ENCODE data around the gene C1orf21.

C1orf21 gene

DNA sequence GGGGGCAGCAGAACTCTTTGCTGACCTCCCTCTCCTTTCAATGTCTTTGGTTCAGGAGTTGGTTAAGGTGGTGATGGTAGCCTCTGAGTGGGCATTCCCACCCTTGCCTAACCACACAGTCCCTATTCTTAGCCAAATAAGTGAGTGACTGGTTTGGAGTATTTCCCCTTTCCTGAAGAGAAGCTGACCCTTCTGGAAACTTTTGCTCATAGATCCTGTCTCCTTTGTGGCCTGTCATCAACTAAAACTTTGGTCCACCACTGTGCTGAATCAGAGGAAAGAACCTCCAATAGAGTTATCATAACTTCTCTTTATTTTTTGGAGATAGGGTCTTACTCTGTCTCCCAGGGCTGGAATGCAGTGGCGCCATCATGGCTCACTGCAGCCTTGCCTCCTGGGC is 31.1 kb downstream of the C1orf21 start:
- no peak for DNase-seq

DNA sequence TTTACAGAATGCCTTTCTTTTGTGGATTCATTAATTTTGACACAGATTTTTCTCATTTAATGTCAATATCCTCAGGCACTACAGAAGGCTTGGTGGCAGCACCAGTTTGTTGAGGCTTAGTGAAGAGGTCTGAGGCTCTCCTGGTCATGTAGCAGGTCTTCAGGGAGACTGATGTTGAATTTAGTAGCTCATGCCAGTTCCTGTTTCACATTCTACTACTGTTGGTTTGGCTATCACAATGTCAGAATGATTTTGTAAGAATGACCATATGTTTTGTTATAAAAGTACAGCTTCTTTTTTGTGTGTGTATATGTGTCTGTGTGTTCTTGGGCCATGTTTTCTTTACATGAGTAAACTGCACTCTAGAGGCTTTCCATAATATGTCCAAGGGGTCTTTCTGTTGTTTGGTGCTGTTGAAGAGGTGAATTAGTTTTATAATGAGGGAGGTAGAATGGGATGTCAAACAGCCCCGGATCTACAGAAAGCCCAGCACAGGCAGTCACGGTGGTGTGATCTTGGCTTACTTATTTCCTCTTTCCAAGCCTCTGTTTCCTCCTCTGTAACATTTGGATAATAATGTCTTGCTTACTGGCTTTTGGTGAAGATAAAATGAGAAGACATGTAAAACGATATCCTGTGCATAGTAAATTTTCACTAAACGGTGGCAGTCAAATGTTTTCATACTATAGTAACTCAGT is 32.0 kb downstream of the C1orf21 start:
- DNase-seq = no peak

DNA sequence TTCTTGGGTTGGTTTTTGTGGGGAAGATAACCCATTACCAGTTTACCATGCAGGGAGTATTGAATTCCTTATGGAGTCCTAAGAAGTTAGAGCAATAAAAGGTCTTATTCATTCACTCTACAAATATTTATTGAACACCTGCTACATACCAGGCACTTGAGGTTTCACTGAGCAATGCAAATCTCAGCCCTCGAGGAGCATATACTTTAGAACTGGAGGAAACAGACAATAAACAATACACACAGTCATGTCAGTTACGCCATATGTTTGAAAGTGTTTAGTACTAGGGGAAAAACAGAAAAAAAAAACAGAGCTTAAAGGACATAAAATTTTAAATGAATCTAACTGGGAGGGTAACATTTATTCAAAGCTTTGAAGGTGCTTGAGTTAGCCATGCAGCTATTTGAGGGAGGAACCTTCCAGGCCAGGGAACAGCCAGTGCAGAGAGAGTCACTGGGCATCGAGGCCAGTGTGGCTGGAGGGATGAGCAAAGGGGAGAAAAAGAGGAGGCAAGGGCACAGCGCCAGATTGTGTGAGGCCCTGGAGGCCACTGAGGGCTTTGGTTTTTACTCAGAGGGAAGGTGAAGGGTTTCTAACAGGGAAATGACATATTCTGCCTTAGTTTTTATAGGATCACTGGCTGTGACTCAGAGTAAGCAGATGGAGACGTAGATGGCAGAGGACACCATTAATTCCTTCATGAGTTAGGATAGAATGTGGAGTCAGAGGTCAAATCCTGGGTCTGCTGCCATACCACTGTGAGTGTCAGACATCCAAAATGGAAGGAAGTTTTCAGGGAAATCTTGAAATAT is 32.7 kb downstream of the C1orf21 start:
- no peak for DNase-seq

DNA sequence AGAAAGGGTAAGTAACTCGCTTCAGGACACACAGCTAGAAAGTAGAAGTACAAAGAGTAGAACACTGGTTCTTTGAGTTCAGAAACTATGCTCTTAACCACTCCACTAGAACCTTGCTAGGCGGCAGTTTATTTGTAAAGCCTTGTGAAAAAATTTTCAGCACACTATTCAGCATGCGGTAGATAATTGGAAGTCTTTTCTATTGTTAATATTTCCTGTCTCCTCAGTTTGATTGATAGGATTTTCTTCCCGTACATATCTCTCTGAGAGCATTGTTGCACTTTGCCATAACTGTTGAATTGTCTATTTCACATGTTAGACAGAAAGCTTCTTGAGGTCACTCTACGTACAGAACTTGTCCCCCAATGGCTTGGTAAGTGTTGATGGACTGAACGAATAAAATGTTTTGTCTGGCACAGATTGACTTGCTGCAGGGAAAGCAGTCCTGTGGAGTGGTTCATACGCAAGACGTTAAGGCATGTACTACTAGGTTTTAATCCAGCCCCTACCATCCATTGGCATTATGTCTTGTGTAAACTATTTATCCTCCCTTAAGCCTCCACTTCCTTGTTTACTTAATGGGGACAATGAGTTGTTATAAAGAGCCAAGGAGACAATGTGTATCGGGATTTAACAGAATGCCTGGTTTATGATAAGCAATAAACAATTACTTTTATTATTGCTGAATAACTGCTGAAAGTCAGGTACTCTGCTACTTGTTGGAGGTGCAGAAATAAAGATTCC is 35.8 kb downstream of the C1orf21 start:
- no peak for DNase-seq

DNA sequence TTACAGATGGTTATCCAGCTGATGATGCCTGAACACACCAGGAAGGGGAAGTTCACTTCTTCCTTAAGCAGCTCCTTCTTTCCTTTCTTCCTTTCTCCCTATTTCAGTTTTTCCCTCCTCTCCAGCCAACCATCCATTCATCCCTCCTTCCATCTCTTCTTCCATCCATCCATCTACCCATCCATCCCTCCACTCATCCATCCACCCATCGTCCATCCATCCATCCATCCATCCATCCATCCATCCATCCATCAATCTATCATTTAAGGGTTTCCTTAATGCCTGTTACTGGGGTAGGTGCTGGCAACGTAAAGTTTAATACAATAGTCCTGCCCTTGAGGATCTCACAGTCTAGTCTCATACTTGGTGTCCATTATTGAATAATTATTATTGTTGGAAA is 36.8 kb downstream of the C1orf21 start:
- DNase-seq = no peak

DNA sequence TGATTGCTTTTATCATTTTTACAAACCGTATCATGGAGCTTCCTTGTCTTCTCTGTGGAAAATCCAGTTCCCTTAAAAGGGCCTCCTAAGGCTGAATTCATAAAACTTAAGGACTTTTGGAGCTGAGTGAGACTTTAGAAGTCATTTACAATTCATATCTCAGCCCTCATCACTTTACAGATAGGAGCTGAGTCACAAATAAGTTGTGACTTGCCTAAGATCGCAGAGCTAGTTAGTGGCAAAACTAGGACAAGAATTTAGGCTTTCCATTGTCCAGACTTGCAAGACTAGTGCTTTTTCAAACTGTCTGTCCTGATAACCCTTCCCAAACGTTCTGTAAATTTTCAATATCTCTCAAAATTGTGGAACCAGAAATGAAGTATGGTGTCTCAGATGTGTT is 37.3 kb downstream of the C1orf21 start:
- no peak for DNase-seq

DNA sequence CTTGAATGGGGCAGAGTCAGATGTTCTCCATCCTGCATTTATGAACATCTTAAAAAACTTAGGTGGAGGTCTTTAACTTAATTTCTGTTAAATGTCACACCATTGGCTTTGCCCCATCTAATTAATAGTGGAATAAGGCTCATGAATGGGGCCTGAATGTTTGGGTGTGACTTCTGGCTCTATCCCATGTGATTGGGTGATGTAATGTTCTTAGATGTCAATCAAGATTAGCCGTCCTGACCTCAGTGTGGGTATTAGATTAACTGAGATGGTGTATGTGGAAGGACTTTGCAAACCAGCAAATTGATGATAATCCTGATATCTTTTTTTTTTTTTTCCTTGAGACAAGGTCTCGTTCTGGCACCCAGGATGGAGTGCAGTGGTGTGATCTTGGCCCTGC is 38.1 kb downstream of the C1orf21 start:
- no peak for DNase-seq

DNA sequence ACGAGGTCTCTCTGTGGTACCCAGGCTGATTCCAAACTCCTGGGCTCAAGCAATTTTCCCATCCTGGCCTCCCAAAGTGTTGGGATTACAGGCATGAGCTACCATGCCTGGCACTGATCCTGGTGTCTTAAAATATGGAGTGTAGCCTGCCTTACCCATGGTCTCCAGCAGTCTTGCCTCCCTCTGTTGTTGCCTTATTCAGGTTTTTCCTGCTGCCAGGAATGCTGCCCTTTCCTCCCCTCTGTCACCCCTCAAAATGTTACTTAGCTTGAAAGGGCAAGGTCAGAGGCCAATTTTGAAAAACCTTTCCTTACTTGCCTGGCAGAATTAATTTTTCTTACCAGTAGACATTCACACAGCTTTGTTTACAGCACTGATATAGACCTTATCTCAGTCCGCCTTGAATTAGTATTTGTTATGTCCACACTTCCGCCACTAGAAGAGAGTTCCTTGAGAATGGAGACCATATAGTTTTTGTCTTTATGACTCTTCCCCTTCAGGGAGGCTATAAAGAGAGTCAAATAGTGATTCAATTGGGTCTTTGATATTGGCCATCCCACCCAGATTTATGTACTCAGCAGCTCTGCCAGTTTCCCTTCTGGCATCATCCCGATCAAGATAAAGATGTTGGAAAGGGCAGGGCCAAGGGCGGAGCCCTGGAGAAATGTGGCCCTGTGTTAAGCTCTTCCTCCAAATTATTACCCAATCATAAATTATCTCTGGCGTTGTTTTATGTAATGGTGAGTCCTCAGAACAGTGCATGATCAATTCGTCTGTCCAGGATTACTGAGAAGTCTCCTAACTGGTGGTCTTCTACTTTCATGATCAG is 38.8 kb downstream of the C1orf21 start:
- no peak for DNase-seq

DNA sequence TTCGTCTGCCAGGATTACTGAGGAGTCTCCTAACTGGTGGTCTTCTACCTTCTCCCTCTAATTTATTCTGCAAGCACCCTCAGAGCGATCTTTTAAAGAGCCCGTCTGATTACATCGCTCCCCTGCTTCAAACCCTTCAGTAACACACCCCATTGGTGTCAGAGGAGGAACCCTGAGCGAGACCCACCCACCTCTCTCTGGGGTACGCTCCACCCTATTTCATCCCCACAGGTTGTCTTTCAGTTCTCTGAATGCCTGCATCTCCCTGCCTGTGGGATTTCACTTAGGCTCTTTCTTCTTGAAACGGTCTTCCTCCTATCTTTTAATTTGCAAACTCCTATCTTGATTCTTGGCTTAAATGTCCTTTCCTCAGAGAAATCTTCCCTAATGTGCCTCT is 39.4 kb downstream of the C1orf21 start:
- DNase-seq = no peak

DNA sequence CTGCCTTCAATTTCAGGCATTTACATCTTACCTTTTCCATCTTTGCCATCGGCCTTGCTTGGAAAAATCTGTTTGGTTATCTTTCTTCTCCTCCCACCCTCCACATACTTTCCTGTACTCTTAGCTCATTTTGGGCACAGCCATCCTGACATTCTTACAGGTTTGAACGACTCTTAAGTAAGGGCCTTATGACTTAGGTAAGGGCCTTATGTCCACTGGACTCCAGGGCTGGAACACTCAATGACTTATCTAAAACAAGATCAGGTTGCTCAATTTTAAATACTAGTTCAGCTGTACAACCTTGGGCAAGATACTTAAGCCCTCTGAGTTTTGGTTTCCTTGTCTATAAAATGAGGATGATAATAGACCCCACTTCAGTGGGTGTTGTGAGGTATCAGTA is 40.9 kb downstream of the C1orf21 start:
- DNase-seq = no peak

DNA sequence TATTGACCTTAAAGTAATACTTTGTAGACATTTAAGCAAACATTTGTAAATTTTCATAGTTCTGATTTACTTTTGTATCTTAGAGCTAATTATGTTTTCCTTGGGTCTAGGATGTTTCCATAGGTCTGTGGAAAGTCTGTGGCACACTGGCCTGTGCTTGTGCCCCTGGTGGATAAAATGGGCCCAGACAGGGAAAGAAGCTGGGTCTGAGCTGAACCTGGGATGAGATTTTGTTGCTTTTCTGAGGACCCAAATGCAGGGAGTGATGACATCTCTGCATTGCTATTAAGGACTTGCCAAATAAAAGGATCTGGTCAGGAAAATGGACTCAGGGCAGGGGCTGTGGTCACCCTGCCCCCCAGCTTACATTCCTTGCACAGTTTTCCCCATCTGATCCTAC is 41.8 kb downstream of the C1orf21 start:
- no peak for DNase-seq

DNA sequence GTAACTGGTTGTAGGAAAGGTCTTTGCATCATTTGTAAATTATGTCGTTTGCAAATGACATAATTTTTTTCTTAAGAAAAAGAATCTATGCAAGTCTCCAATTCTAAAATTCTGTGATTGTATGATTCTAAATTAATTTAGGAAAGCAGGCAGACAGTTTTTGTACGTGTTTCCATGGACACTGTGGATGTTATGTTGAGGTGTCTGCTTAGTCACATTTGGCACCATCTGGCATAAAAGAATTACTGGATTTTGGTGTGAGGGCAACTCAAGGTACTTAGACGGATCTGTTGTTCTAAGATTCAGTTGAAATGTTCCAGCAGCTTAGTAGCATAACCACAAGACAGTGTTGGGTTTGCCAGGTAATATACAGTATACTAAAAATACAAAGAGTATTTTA is 42.5 kb downstream of the C1orf21 start:
- no peak for DNase-seq

DNA sequence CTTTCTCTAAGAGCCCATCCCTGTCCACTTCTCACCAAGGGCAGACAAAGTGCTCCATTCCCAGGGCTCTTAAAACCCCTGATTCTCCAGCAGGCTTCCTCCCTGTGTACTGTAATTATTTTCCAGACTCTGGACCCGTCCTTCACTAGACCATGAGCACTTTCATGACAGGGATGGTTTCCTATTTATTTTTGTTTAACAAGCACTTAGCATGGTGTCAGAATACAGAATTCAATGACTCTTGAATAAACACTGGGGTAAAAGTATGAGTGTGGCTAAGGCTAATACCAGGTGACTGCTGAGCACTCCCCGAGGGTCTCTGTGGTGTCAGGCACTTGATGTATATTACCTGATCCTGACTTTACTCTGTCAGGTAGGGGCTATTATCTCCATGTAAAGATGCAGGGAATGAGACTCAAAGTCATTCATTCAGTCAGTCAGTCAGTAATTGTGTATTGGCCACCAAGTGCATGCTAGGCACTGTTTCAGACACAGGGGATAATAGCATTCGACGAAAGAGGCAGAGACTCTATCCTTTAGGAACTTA is 47.2 kb downstream of the C1orf21 start:
- no peak for DNase-seq

DNA sequence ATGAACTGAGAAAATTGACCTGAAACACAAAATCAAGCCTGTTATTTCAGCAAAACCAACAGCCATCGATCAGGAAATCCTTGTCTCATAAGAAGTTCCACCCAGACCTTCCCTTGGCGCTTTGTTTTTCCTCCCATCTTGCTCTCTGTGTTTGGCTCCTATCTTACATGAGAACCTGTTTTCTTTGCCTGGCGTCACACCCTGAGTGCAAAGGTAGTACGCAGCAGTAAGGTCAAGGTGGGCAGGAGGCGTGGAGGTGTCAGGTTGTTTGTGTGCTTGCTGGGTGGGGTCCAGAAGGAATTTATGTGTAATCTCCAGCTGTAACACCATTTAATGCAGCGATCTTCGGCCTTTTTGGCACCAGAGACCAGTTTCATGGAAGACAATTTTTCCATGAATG is 50.5 kb downstream of the C1orf21 start:
- DNase-seq = no peak

DNA sequence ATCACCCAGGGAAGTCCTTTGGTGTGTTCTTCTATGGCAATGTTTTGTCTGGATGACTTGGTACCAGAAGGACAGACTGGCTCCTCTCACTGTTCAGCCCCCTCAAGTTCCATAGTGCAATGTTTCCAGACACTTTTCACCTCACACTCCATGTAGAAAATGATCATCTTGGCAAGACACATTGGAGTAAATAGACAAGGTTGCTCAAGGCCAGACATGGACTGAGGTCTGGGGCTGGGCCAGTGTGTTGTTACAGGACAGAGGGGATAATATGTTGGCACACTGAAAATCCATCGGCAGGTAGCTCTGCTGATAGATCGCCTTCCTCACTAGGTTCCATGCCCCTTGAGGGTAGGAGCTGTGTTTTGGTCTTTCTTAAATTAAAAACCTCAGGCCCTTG is 51.5 kb downstream of the C1orf21 start:
- no peak for DNase-seq

DNA sequence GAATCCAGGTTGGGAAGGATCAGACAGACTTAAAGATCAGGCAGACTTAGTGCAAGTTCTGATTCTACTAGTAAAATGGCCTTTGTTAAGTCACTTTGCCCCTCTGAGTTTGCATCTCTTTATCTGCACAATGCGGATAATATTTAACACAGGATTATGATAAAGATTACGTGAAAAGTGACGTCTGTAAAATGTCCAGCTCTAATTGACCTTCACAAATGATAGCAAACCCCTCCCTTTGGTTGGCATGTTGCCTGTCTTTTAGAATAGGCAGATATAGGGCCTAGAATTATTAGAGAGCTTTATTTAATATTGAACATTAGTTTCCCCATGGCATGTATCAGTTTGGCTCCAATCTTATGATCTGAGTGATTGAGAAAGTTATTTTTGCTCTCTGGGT is 55.4 kb downstream of the C1orf21 start:
- no peak for DNase-seq

DNA sequence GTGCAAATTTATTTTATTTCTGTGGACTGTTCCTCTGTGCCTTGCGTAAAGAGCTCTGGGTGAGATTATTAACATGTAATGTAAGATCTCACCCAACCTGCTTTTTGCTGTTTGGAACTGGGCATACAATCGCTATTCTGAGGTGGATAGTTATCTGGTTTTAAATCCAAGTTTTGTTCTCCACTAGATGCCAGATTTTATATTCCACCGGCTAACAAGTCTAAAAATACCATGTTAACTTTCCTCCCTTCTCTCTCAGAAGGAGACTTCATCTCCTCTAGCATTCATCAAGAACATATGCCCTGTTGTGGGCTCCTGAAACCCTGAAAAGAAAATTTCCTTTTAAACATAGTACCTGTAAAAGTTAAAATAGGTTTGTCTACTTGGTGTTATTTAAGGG is 56.4 kb downstream of the C1orf21 start:
- DNase-seq = no peak

DNA sequence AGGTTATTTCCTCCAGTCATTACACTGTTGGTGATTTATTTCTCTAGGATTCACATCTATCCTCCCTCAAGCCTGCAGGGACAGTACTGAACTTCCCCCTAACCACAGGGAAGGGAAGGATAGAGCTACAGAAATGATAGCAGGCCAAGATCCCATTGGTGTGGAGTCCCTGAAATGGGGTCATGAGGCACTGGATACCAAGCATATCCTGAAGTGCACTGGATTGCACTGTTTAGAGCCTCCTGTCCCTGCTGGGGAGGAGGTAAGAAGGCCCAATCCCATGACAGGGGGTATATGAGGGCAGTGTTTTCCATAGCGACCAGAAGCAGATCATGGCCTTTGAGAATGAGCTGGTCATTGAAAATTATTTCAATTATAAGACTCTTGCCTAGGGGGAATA is 56.8 kb downstream of the C1orf21 start:
- no peak for DNase-seq

DNA sequence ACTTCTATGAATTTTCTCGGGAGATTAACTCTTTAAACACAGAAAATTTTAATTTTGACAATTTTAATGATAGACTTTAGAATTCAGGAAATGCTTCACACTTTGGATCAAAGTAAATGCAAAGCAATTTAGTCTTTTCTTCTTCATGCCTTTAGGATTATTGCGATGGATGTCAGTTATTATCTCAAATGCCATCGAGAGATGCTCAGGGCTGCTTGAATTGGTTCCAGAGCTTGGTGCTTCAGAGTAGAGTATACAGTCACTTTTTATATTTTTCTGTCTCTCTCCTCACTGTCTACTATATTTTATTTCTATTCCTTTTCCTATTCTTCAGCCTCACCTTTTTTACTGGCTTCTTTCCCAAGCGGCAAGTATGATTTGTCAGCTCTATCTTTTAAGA is 59.2 kb downstream of the C1orf21 start:
- DNase-seq = no peak

DNA sequence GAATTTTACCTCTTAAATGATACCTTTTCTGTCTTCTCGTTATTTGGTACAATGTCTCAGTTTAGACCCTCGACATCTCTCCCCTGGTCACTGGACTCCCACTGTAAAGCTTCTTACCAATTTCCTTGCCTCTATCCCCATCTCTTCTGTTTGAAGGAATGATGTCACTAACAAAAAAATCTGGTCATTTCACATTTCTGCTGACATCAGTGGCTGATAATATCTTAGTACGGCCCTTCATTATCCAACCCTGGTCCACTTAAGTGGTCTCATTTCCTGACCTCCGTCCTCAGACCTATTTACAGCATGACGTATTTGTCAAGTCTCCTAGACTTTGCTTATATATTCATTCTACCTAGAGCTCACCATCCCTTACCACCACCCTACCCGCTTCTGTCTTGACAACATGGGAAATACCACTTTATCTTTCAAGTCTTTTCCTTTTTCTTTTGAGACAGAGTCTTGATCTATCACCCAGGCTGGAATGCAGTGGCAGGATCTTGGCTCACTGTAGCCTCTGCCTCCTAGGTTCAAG is 60.9 kb downstream of the C1orf21 start:
- DNase-seq = no peak

DNA sequence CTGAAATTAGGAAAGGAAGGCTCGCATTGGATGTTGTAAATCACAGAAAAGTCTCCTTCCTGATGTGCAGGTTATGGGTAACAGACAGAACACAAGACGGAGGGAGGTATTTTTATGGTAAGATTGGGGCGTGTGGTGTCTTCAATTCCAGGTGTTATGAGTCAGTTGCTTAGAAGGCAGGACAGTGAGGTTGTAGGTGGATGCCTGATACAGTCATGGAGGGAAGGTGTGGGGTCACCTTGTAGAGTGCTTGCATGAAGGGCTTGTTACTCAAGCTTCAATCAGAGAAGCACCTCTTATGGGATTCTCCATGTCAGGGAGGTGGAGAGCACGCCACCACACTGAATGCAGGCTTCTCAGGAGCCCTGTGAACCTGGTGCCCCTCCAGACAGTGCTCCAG is 63.1 kb downstream of the C1orf21 start:
- DNase-seq = no peak

DNA sequence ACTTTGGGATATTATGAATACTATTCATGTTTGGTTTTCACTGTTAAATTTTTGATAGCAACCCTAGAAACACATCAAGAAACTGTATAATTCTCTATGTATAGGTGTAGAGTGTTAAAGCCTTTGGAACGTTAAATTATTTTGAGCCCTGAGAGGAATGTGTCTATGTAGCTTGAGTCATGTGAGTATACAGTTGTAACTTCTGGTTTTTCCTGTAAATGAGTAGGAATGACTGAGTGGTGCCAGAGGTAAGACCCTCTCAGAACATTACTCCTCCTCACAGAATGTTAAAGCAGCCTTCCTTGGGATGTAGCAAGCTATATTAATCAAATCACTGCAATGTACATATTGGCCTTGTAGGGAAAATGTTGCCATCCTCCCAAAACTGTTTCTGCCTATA is 69.0 kb downstream of the C1orf21 start:
- DNase-seq = no peak

DNA sequence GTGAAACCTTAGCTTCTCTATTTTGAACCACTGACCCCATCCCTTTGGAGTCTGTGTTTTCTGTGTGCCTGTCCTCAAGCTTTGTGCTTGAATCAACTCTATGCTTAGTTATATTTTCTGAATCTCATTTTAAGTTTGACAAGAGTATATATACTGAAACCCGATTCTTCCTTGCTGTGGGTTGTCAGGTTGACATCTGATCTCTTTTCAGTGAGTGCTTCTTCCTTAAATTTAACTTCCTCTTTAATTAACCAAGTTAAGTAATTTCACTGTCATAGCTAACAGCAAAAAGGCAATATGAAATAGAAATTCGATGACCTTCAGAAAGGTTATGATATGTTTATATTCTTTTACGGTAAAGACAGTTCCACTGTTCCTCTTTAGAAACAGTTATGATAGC is 69.4 kb downstream of the C1orf21 start:
- no peak for DNase-seq

All from NCI-H187 treated with DMSO at 0.1 percent for 48 hours (cell line).